Activated CD4-positive, alpha-beta T cell treated with anti-CD3 and anti-CD28 coated beads for 36 hours (primary cell): Measurements from ENCODE around the gene PRKCA. TPM values are rescaled to one million over a fixed set of nuclear protein-coding genes. Genes with fewer than 3 reads are reported as not detected.

ENCODE experiments used
- ATAC-seq: fragments of 200-7000 bp; cut with Tn5 transposase; one replicate; pipeline ENCODE4 v1.10.0; 2021; ENCODE audit warnings: mild to moderate bottlenecking, moderate library complexity
- CTCF ChIA-PET: fragments of 350-600 bp; sonication (Branson Sonifier 250); formaldehyde crosslinking; loops from one replicate; lab custom pipeline; 2021; ENCODE audit warnings: antibody characterized with exemption; lab: Charles Lee
- POLR2A ChIA-PET: fragments of 350-600 bp; sonication (Branson Sonifier 250); formaldehyde crosslinking; loops from one replicate; lab custom pipeline; 2021; ENCODE audit warnings: antibody characterized with exemption, inconsistent platforms; lab: Charles Lee
- DNase-seq: peaks from one replicate; pipeline ENCODE4 v3.0.0-alpha.2; 2020
- H3K27ac Mint-ChIP-seq: one replicate; pipeline ENCODE4 v1.8.0; 2021; ENCODE audit warnings: mixed read lengths
- H3K27me3 Mint-ChIP-seq: one replicate; pipeline ENCODE4 v1.8.0; 2021; ENCODE audit warnings: mixed read lengths
- H3K36me3 Mint-ChIP-seq: one replicate; pipeline ENCODE4 v1.8.0; 2021; ENCODE audit warnings: low read depth, mixed read lengths
- H3K4me1 Mint-ChIP-seq: one replicate; pipeline ENCODE4 v1.8.0; 2021; ENCODE audit warnings: mixed read lengths
- H3K4me3 Mint-ChIP-seq: one replicate; pipeline ENCODE4 v1.8.0; 2021; ENCODE audit warnings: mild to moderate bottlenecking, moderate library complexity, mixed read lengths
- H3K9me3 Mint-ChIP-seq: one replicate; pipeline ENCODE4 v1.8.0; 2021; ENCODE audit warnings: low read depth, mixed read lengths
- intact Hi-C, 2 experiments: fragments of 100-400 bp; cut with DNase I in 1 of 2; cut with micrococcal nuclease in 1 of 2; formaldehyde crosslinking; loops; one replicate each; pipeline versions ENCODE4 v1.14.2 to v1.15.1; 2022 to 2024; cut with DNase I, micrococcal nuclease
- total RNA-seq, 2 experiments: library from RNA; stranded (reverse); gene quantifications; one replicate each; pipeline ENCODE4 v1.2.3, GENCODE V29; 2021

Gene PRKCA
- total RNA-seq, 2 experiments from 2014 or later: 73.3 to 77.0 TPM

DNA sequence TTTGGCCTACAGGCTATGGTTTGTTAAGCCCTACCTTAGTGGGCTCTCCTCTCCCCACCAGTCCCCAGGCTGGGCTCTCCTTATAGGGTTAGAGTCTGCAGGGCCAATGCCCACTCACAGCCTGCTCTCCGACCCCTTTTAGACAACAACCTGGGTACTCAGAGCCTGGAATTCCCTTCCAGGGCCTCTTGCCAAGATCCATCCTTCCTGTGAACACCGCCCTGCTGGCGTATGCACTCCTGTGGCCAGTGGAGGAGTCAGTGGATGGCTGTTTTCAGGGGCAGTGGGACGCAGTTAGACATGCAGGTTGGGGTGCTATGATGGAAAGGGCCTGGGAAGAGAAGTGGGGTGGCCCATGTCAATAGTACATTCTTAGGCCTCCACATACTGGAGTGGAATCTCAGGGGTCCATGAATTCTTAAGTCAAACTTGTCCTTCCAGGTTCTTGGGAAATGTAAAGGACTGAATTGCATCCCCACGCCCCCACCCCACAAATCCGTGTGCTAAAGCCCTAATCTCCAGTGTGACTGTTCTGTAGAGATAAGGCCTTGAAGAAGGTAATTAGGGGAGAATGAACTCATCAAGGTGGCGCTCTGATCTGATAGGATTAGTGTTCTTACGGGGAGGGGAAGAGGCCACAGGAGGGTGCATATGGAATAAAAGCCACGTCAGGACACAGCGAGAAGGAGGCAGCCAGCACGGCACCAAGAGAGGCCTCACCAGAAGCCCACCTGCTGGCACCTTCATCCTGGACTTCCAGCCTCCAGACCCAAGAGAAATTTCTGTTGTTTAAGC is 450.9 kb downstream of the PRKCA start:
- intact Hi-C loops: no loop called here
- ChIA-PET POLR2A (no interaction called here), CTCF (no interaction called here)
- Mint-ChIP-seq H3K36me3 (peaks cover 45% of the 10 kb centered on the region), H3K27ac (no peak overlapping the region), H3K27me3 (no peaks in the 10 kb centered on the region), H3K9me3 (no peaks in the 10 kb centered on the region), H3K4me1 (no peaks in the 10 kb centered on the region), H3K4me3 (no peak overlapping the region)
- ATAC-seq: no peak
- DNase-seq: no peak

DNA sequence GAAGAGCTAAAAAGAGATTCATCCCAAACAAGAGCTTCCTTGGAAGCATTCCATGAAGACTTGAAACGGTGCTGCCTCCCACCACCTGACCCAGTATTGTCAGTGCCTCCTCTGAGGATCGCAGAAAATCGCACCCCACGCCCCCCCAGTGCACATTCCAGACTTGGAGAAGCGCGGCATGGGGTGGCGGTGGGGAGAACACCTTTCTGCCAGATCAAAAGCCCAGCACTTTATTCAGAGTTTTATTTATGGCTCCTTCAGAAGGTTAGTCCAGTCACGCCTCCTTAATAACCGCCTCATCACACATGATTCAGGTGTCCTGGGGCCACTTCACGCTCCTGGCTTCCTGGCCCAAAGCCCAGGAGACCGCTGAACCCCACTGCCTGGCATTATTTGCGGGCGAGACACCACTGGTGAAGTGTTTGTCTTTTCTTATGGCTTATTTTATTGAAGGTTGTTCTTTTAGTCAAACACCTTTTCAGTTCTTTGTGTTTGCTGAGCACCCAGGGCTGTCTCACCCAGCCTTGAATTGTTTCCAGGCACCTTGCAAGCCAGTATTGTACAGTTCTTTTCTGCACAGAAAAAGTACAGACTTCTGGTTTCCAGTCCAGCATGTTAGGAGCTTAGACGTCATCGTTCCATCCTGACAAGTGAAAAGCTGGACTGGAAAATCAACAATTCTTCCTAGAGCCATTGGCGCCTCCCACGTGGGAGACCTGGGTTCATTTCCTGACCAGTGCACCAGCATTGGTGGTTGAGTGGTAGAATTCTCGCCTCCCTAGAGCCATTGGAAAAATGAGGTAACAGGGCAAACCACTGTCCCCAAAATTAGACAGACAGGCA is 452.9 kb downstream of the PRKCA start:
- DNase-seq (no peak), ATAC-seq (no peak)
- H3K27ac Mint-ChIP-seq: no peak overlapping the region
- POLR2A ChIA-PET: no interaction called here
- no peaks in the 10 kb centered on the region for H3K27me3 Mint-ChIP-seq
- CTCF ChIA-PET: interaction anchor here (0.6 kb wide), 1 partner anchor 251 kb away, joined by 3 read pairs; no protein-coding TSS in a partner anchor
- no peaks in the 10 kb centered on the region for H3K9me3 Mint-ChIP-seq
- no peak overlapping the region for H3K4me3 Mint-ChIP-seq
- H3K4me1 Mint-ChIP-seq: no peaks in the 10 kb centered on the region
- H3K36me3 Mint-ChIP-seq: peaks cover 43% of the 10 kb centered on the region
- intact Hi-C loops: no loop called here

DNA sequence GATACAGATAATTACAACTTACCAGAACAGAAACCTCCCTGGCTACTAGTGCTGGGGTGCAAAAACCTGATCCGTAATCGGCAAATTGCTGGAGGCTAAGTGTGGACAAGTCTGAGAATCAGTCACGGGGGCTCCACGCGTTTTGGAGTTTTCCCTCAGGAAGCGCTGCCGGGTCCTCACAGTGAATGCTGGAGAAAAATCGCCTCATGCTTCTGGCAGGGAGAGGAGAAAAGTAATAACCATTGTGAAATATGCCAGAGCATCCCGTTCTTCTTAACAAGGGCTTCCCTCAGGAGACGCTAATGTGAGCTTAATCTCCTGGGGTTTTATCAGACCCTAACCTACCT is 453.5 kb downstream of the PRKCA start:
- intact Hi-C loops: no loop called here
- Mint-ChIP-seq H3K4me1 (no peaks in the 10 kb centered on the region), H3K27ac (no peak overlapping the region), H3K4me3 (no peak overlapping the region), H3K27me3 (no peaks in the 10 kb centered on the region), H3K36me3 (peaks cover 40% of the 10 kb centered on the region), H3K9me3 (no peaks in the 10 kb centered on the region)
- POLR2A ChIA-PET: no interaction called here
- ATAC-seq: no peak
- no peak for DNase-seq
- CTCF ChIA-PET: no interaction called here

DNA sequence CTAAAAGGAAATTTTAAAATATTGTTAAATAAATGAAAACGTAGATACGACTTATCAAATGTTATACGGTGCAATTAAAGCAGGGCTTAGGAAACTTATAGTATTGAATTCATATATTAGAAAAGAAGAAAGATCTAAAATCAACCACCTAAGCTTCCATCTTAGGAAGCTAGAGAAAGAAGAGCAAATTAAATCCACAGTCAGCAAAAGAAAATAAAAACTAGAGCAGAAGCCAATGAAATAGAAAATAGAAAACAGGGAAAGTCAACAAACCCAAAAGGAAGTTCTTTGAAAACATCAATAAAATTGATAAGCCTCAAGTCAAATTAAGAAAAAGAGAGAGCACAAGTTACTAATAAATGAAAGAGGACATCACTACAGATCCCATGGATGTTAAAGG is 457.9 kb downstream of the PRKCA start:
- no peak for DNase-seq
- peaks cover 22% of the 10 kb centered on the region for H3K36me3 Mint-ChIP-seq
- no peak overlapping the region for H3K27ac Mint-ChIP-seq
- ChIA-PET POLR2A (no interaction called here), CTCF (interaction anchor here (0.7 kb wide), 1 partner anchor 15 kb away, joined by 3 read pairs; no protein-coding TSS in a partner anchor)
- intact Hi-C loops: no loop called here
- H3K4me3 Mint-ChIP-seq: no peak overlapping the region
- H3K4me1 Mint-ChIP-seq: no peaks in the 10 kb centered on the region
- no peaks in the 10 kb centered on the region for H3K27me3 Mint-ChIP-seq
- no peak for ATAC-seq
- no peaks in the 10 kb centered on the region for H3K9me3 Mint-ChIP-seq

DNA sequence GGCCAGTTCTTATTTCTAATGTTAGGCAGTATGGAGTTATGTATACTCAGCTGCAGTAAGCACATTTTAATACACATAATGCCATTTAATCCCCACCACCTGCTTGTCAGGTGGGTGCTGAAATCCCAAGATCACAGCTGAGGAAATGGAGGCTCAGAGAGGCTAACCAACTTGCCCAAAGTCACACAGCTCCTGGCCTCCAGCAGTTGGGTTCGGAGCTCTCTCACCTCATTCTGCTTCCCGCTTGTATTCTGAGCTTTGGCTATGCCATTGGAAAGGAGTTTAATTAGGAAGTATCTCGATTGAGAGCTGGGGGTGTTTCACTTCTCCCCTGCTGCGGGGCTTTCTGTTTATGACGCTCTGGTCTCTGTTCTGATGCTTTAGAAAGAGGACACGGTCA is 459.9 kb downstream of the PRKCA start:
- ATAC-seq (no peak), DNase-seq (no peak)
- intact Hi-C loops: no loop called here
- ChIA-PET POLR2A (no interaction called here), CTCF (no interaction called here)
- H3K9me3 Mint-ChIP-seq: no peaks in the 10 kb centered on the region
- peaks cover 3% of the 10 kb centered on the region for H3K4me1 Mint-ChIP-seq
- H3K36me3 Mint-ChIP-seq: peaks cover 21% of the 10 kb centered on the region
- H3K27ac Mint-ChIP-seq: no peak overlapping the region
- no peak overlapping the region for H3K4me3 Mint-ChIP-seq
- H3K27me3 Mint-ChIP-seq: no peaks in the 10 kb centered on the region

DNA sequence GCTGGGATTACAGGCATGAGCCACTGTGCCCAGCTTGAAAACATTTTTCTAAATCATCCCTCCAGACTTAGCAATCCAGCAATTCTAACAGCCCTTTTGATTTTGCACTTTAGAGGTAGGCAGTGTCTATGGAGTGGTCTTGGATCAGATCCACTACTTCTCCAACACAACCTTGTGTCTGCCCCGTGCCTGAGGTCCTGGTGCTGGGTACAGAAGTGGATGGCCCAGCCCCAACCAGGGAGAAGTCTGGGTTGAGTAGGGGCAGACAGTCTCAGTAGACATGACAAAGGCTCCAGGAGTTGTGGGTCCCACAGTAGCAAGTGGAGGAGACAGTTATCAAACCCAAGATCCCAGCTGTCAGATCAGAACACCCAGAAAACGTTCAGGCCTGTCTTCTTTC is 460.6 kb downstream of the PRKCA start:
- ATAC-seq (no peak), DNase-seq (no peak)
- peaks cover 7% of the 10 kb centered on the region for H3K4me1 Mint-ChIP-seq
- POLR2A ChIA-PET: no interaction called here
- no peaks in the 10 kb centered on the region for H3K27me3 Mint-ChIP-seq
- no peak overlapping the region for H3K27ac Mint-ChIP-seq
- CTCF ChIA-PET: no interaction called here
- intact Hi-C loops: no loop called here
- no peak overlapping the region for H3K4me3 Mint-ChIP-seq
- H3K36me3 Mint-ChIP-seq: peaks cover 25% of the 10 kb centered on the region
- no peaks in the 10 kb centered on the region for H3K9me3 Mint-ChIP-seq

DNA sequence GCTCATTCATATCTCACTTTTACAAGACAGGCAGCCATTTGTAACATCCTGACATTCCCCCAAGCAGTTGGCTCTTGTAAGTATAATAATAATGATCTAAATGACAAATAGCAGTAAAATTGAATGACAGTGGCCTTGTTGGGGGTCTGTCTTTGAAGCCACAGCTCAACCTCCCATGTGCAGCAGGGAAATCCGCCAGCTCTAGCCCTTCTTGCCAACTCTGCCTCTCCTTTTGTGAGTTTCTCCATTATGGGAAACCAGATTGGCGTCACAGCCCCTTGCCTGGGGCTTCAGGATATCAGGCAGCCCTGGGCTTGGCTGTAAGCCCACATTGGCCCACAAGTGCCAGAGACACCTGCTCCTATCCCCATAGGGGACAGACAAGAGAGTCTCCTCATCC is 462.1 kb downstream of the PRKCA start:
- no peak overlapping the region for H3K27ac Mint-ChIP-seq
- H3K27me3 Mint-ChIP-seq: no peaks in the 10 kb centered on the region

DNA sequence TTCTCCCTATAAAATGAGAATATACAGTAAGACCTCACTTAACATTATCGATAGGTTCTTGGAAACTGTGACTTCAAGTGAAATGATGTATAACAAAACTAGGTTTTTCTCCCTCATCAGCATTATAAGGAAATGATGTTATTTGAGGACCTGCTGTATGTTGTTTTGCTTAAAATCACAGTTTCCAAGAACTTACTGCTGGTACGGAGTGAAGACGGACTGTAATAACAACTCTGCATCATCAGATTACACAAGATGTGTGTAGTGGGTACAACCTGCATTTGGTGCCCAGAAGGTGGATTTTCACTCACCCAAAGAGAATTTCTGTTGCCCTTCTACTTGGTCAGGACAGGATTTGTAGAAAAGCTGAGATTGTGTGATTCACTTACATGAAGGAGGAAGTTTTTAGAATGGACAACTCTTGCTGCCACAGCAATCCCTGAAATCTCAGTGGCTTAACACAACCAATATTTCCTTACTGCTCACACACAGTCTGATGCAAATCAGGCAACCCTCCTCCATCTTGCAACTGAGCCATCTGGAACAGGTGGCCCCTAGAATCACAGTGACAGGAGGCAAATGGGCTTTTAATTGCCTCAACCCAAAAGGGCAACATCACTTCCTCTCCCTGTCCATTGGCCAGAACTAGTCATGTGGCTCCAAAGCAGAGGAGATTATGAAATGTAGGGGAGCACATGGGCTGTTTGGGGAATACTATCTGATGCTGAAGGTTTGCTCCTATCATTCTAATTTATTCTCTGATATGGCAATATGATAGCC is 464.9 kb downstream of the PRKCA start:
- Mint-ChIP-seq H3K27ac (peak overlapping the region; percentile 61), H3K36me3 (peaks cover 30% of the 10 kb centered on the region), H3K4me1 (peaks cover 7% of the 10 kb centered on the region), H3K27me3 (no peaks in the 10 kb centered on the region), H3K9me3 (no peaks in the 10 kb centered on the region), H3K4me3 (no peak overlapping the region)
- intact Hi-C loops: no loop called here
- ATAC-seq (peak; percentile 88), DNase-seq (peak; percentile 19)
- POLR2A ChIA-PET: interaction anchor here (0.6 kb wide), 1 partner anchor 383 kb away, joined by 10 read pairs; no protein-coding TSS in a partner anchor
- CTCF ChIA-PET: no interaction called here

More for the DNA sequence above, 462.1 kb downstream of the PRKCA start:
- H3K4me1 Mint-ChIP-seq: peaks cover 7% of the 10 kb centered on the region
- ATAC-seq: no peak
- POLR2A ChIA-PET: no interaction called here
- no peaks in the 10 kb centered on the region for H3K9me3 Mint-ChIP-seq
- H3K4me3 Mint-ChIP-seq: no peak overlapping the region
- CTCF ChIA-PET: interaction anchor here (1.0 kb wide), 1 partner anchor 12 kb away, joined by 3 read pairs; no protein-coding TSS in a partner anchor
- H3K36me3 Mint-ChIP-seq: peaks cover 25% of the 10 kb centered on the region
- no peak for DNase-seq
- intact Hi-C loops: no loop called here

DNA sequence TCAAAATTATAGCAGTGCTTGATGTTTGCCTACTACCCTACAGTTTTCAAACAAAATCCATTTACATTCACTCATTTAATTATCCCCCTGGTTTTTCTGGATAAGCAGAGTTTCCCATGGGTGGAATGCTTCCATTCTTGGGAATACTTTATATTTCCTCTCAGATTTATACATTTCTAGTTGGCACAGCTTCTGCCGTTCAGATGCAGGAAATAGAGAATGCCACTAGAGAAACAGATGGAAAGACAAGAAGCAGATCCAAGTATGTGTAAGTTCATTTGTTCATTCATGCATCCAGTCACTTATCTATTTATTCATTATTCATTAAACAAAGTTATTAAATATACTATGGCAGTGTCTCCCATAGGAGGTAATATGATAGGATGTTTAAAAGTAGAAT is 467.5 kb downstream of the PRKCA start:
- no peak overlapping the region for H3K27ac Mint-ChIP-seq
- intact Hi-C loops: no loop called here
- CTCF ChIA-PET: interaction anchor here (0.6 kb wide), 1 partner anchor 1021 kb away, joined by 4 read pairs; no protein-coding TSS in a partner anchor

DNA sequence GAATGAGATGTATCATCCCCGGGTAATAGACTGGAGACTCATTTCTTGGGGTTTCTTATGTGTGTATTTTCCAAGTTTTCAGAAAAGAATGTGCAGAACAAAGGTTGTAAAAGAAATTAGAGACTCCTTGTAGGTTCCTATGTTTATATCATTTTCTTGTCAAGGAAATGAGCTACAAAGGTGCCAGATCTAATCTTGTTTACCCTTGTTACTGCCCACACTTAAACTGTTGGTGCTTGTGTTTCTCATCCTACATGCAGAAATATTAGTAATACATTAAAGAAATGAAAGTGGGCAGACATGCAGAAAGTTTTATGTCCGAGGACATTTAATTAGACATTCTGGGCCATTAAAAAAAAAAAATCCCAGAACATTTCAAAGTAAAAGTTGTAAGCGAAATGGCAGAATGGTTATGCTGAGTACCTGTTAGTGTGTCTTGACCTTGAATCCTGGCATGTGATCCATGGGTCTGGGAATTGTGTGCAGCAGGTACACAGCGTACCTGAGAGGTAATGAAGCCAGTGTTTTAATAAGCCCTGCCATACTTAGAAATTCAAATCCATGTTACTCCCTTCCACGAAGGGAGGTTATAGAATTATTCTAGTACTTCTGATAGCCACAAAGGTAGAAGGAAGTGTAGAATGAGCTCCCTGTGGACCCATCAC is 469.9 kb downstream of the PRKCA start:
- DNase-seq (no peak), ATAC-seq (no peak)
- intact Hi-C loops: no loop called here
- H3K36me3 Mint-ChIP-seq: peaks cover 42% of the 10 kb centered on the region
- no peaks in the 10 kb centered on the region for H3K27me3 Mint-ChIP-seq
- no peaks in the 10 kb centered on the region for H3K9me3 Mint-ChIP-seq
- no peak overlapping the region for H3K27ac Mint-ChIP-seq
- H3K4me3 Mint-ChIP-seq: no peak overlapping the region
- peaks cover 4% of the 10 kb centered on the region for H3K4me1 Mint-ChIP-seq
- CTCF ChIA-PET: interaction anchor here (0.6 kb wide), 1 partner anchor 137 kb away, joined by 3 read pairs; no protein-coding TSS in a partner anchor
- POLR2A ChIA-PET: no interaction called here

More for the DNA sequence above, 467.5 kb downstream of the PRKCA start:
- Mint-ChIP-seq H3K36me3 (peaks cover 35% of the 10 kb centered on the region), H3K9me3 (no peaks in the 10 kb centered on the region), H3K27me3 (no peaks in the 10 kb centered on the region), H3K4me1 (peaks cover 7% of the 10 kb centered on the region), H3K4me3 (no peak overlapping the region)
- DNase-seq (no peak), ATAC-seq (no peak)
- POLR2A ChIA-PET: no interaction called here

DNA sequence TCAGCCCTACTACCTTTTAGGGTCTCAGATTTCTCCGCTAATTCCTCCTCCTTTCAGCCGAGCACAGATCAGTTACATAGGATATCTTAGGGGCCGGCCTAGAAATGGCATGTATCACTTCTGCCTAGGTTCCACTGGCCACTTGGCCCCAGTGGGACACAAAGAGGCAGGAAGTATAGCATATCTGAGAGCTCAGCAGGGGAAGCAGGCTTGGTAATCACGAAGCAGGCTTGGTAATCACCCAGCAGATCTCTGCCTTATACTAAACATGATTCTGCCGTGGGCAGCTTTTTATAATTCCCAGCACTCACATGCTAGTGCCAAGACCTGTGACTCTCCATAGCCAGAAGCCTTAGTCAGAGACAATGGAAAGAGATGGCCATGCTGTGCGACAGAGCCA is 472.9 kb downstream of the PRKCA start:
- H3K4me1 Mint-ChIP-seq: no peaks in the 10 kb centered on the region
- no peaks in the 10 kb centered on the region for H3K9me3 Mint-ChIP-seq
- no peaks in the 10 kb centered on the region for H3K27me3 Mint-ChIP-seq
- ChIA-PET CTCF (interaction anchor here (0.8 kb wide), 1 partner anchor 15 kb away, joined by 3 read pairs; no protein-coding TSS in a partner anchor), POLR2A (no interaction called here)
- no peak overlapping the region for H3K27ac Mint-ChIP-seq
- intact Hi-C loops: no loop called here
- H3K36me3 Mint-ChIP-seq: peaks cover 38% of the 10 kb centered on the region
- H3K4me3 Mint-ChIP-seq: no peak overlapping the region
- no peak for DNase-seq
- ATAC-seq: no peak
